Forelimb muscle (tissue), 1 donor: ENCODE data around the gene PLPP4. TPM values are rescaled to one million over a fixed set of nuclear protein-coding genes. Genes with fewer than 3 reads are reported as not detected.

Experiments
- DNase-seq: peaks from one replicate; pipeline ENCODE4 v3.0.0-alpha.2; 2013; ENCODE audit warnings: low read depth
- polyA plus RNA-seq: library from polyadenylated mRNA; unstranded; fragments of 120-200 nt; gene quantifications from one replicate; pipeline ENCODE4 v1.2.1, GENCODE V29; 2013; ENCODE audit not compliant: insufficient read length

The PLPP4 gene
- polyA plus RNA-seq, 1 donor: 0.10 TPM

- DNase-seq: no peak
Measured at GRCh38 chr10:120607710-120608703, 151.0 kb downstream of the PLPP4 start.

- DNase-seq: no peak
Measured at GRCh38 chr10:120609006-120609405, 152.0 kb downstream of the PLPP4 start.

GRCh38 chr10:120610791-120611190 lies 153.8 kb downstream of the PLPP4 start:
- DNase-seq: no peak

- no peak for DNase-seq
Measured at GRCh38 chr10:120612756-120613155, 155.7 kb downstream of the PLPP4 start.

GRCh38 chr10:120613180-120613579 lies 156.2 kb downstream of the PLPP4 start:
- DNase-seq: no peak

GRCh38 chr10:120614680-120615079 lies 157.7 kb downstream of the PLPP4 start:
- no peak for DNase-seq

DNA sequence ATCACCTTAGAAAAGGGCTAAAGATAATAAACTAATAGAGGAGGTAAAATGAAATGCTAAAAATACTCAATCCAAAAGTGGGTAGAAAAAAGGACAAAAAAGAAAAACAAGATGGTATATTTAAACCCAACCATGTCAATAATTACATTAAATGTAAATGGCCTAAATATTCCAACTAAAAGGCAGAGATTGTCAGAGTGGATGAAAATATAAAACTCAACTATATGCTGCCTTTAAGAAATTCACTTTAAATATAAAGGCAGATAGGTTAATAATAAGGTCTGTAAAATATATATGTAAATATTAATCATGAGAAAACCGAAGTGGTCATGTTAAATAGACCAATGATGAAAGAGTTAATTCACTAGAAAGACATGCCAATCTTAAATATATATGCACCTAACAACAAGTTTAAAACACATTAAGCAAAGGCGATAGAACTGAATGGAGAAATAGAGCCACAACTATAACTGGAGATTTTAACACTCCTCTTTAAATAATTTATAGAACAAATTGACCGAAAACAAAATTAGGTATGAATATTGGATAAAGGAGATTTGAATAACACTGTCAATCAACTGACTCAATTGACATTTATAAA lies 159.4 kb downstream of the PLPP4 start:
- no peak for DNase-seq

GRCh38 chr10:120628197-120628596 lies 171.2 kb downstream of the PLPP4 start:
- DNase-seq: no peak

DNA sequence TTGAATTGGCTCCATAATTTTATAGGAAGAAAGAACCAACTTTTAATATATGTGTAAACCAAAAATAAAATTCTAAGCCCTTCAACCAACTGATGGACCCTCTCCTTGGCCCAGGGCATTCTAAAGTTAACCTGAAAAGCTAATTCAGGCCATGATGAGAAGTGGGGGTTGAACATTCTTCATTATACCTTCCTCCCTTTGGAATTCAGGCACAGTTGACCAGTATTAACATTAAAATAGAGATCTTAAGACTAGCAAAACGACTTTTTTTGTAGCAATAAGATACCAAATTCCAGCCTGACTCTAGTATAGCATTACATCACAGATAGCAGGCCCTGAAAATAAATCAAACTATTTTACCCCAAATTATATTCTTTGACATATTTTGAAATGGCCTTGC lies 173.2 kb downstream of the PLPP4 start:
- no peak for DNase-seq

GRCh38 chr10:120632047-120632446 lies 175.0 kb downstream of the PLPP4 start:
- no peak for DNase-seq

DNA sequence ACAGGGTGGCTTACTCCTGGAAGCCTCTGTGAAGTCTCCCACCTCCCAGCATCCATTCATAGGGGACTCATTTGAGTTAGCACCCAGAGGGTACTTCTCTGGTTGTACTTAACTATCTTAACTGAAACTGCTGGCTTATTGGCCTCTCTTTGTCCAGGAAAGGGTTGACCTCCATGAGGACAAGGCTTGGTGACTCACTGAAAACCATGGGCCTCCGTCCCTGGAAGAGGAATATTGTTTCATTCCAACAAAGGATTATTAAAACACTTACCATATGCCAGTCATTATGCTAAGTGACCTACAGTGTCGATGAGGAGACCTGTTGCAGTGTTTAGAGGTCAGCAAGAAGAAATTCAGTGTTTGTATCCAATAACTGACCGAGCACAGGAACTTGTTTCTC lies 175.9 kb downstream of the PLPP4 start:
- DNase-seq: no peak

DNA sequence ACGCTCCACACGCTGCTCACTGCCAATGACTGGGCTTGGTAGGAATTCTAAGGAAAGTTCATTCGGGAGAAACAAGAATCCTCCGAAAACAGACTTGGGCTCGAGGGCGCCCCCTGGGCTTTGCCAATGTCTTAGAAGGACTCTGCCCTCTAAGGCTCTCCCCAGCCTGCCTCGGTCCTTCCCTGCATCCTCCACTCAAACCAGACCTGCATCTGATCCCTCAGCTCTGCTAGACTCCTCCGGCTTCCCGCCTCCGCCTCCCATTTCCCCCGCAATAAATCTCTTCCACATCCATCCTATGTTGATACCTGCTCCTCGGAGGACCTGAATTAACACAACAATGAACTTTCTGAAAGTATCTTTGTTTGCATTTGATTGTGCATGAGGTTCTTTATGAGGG lies 177.6 kb downstream of the PLPP4 start:
- DNase-seq: no peak
